IPS-15b (cell line): ENCODE data around the gene EMC6.

ENCODE experiments used
- H3K27me3 ChIP-seq: one replicate; pipeline ENCODE4 v1.6.1; 2013; ENCODE audit warnings: low read length; ENCODE audit not compliant: control insufficient read depth, insufficient read depth
- H3K36me3 ChIP-seq: one replicate; pipeline ENCODE4 v1.6.1; 2013; ENCODE audit warnings: low read length; ENCODE audit not compliant: control insufficient read depth, insufficient read depth
- H3K4me1 ChIP-seq: one replicate; pipeline ENCODE4 v1.6.1; 2013; ENCODE audit warnings: mild to moderate bottlenecking, low read length; ENCODE audit not compliant: control insufficient read depth, insufficient read depth
- H3K4me3 ChIP-seq: one replicate; pipeline ENCODE4 v1.5.1; 2013; ENCODE audit warnings: low read depth, low read length
- H3K9ac ChIP-seq: one replicate; pipeline ENCODE4 v1.6.1; 2013; ENCODE audit warnings: low read depth, mild to moderate bottlenecking, low read length
- H3K9me3 ChIP-seq: one replicate; pipeline ENCODE4 v1.6.1; 2013; ENCODE audit warnings: mild to moderate bottlenecking, low read length; ENCODE audit not compliant: control insufficient read depth, insufficient read depth

The EMC6 gene

GRCh38 chr17:3668279-3669084, at the start of gene EMC6, which contains the start of gene TAX1BP3:
TSS of gene EMC6 (plus strand) at chr17:3668812. CDS start at chr17:3669147, 335 bp downstream.
TSS of gene TAX1BP3 (minus strand) at chr17:3668578. CDS start at chr17:3668526, 52 bp downstream.
- Histone ChIP-seq H3K9ac (peak within 1 kb of the TSS; percentile 95), H3K9me3 (no peaks in the 10 kb centered on the region), H3K4me3 (peak within 1 kb of the TSS; percentile 82), H3K4me1 (peaks cover 2% of the 10 kb centered on the region), H3K27me3 (no peaks in the 10 kb centered on the region), H3K36me3 (peaks cover 11% of the 10 kb centered on the region)

GRCh38 chr17:3621146-3621720, 47.4 kb upstream of the EMC6 start:
- H3K36me3 ChIP-seq, result peaks cover 40% of the 10 kb centered on the region
- H3K4me3 ChIP-seq, result no peak overlapping the region
- no peaks in the 10 kb centered on the region for H3K9me3 ChIP-seq
- H3K4me1 ChIP-seq, result no peaks in the 10 kb centered on the region
- H3K9ac ChIP-seq, result no peak overlapping the region
- no peaks in the 10 kb centered on the region for H3K27me3 ChIP-seq

- Histone ChIP-seq H3K36me3 (peaks cover 33% of the 10 kb centered on the region), H3K4me3 (no peak overlapping the region), H3K4me1 (no peaks in the 10 kb centered on the region), H3K9ac (no peak overlapping the region), H3K9me3 (no peaks in the 10 kb centered on the region), H3K27me3 (no peaks in the 10 kb centered on the region)
Observed at GRCh38 chr17:3622977-3623594, 45.5 kb upstream of the EMC6 start.

- Histone ChIP-seq H3K36me3 (peaks cover 32% of the 10 kb centered on the region), H3K9me3 (no peaks in the 10 kb centered on the region), H3K4me1 (no peaks in the 10 kb centered on the region), H3K9ac (no peak overlapping the region), H3K4me3 (no peak overlapping the region), H3K27me3 (no peaks in the 10 kb centered on the region)
Observed at GRCh38 chr17:3626831-3627768, 41.5 kb upstream of the EMC6 start.

GRCh38 chr17:3627769-3628167, 40.8 kb upstream of the EMC6 start:
- H3K9ac ChIP-seq, result no peak overlapping the region
- no peaks in the 10 kb centered on the region for H3K27me3 ChIP-seq
- no peak overlapping the region for H3K4me3 ChIP-seq
- H3K4me1 ChIP-seq, result no peaks in the 10 kb centered on the region
- H3K9me3 ChIP-seq, result no peaks in the 10 kb centered on the region
- H3K36me3 ChIP-seq, result peaks cover 34% of the 10 kb centered on the region

GRCh38 chr17:3630781-3631180, 37.8 kb upstream of the EMC6 start:
- H3K9me3 ChIP-seq, result no peaks in the 10 kb centered on the region
- H3K36me3 ChIP-seq, result peaks cover 15% of the 10 kb centered on the region
- H3K27me3 ChIP-seq, result no peaks in the 10 kb centered on the region
- H3K9ac ChIP-seq, result no peak overlapping the region
- peaks cover 2% of the 10 kb centered on the region for H3K4me1 ChIP-seq
- H3K4me3 ChIP-seq, result no peak overlapping the region

GRCh38 chr17:3632287-3632686, 36.3 kb upstream of the EMC6 start:
- Histone ChIP-seq H3K36me3 (peaks cover 16% of the 10 kb centered on the region), H3K9me3 (no peaks in the 10 kb centered on the region), H3K4me3 (no peak overlapping the region), H3K9ac (no peak overlapping the region), H3K27me3 (no peaks in the 10 kb centered on the region), H3K4me1 (peaks cover 2% of the 10 kb centered on the region)

GRCh38 chr17:3635474-3636153, 33.0 kb upstream of the EMC6 start:
- H3K36me3 ChIP-seq, result peaks cover 13% of the 10 kb centered on the region

GRCh38 chr17:3636154-3636907, 32.3 kb upstream of the EMC6 start, which contains the start of the genes CTNS and SHPK:
TSS of gene CTNS (plus strand) at chr17:3636760. CDS start at chr17:3640207, 3,447 bp downstream.
TSS of gene SHPK (minus strand) at chr17:3636250. CDS start at chr17:3636219, 31 bp downstream.
- peaks cover 4% of the 10 kb centered on the region for H3K4me1 ChIP-seq

More at GRCh38 chr17:3635474-3636153, 33.0 kb upstream of the EMC6 start:
- Histone ChIP-seq H3K4me1 (peaks cover 2% of the 10 kb centered on the region), H3K27me3 (no peaks in the 10 kb centered on the region), H3K4me3 (peak overlapping the region; percentile 84), H3K9me3 (no peaks in the 10 kb centered on the region), H3K9ac (peak overlapping the region; percentile 81)

GRCh38 chr17:3636908-3637373, 31.7 kb upstream of the EMC6 start:
- H3K4me1 ChIP-seq, result peaks cover 4% of the 10 kb centered on the region
- peaks cover 17% of the 10 kb centered on the region for H3K36me3 ChIP-seq
- H3K9me3 ChIP-seq, result no peaks in the 10 kb centered on the region
- H3K4me3 ChIP-seq, result peak overlapping the region; percentile 89
- H3K27me3 ChIP-seq, result no peaks in the 10 kb centered on the region
- peak overlapping the region; percentile 97 for H3K9ac ChIP-seq

More at GRCh38 chr17:3636154-3636907, 32.3 kb upstream of the EMC6 start, which contains the start of the genes CTNS and SHPK:
- H3K9me3 ChIP-seq, result no peaks in the 10 kb centered on the region
- H3K27me3 ChIP-seq, result no peaks in the 10 kb centered on the region
- peak within 1 kb of the TSS; percentile 97 for H3K9ac ChIP-seq
- H3K36me3 ChIP-seq, result peaks cover 17% of the 10 kb centered on the region
- peak within 1 kb of the TSS; percentile 89 for H3K4me3 ChIP-seq
